KG1 (cell line): ENCODE data around the gene CLIP2.
A peak's percentile ranks its signal among the peaks of the same experiment; 100 is the strongest.
"Not testable (repeated sequence)": the region's sequence is repeated elsewhere in the genome, so short reads cannot be mapped to it uniquely, and the experiment has no call there.

ENCODE experiments used
- DNase-seq: peaks from one replicate; lab custom pipeline; 2025; lab: John Stamatoyannopoulos, UW

Gene CLIP2

GRCh38 chr7:74289018-74289658 lies at the start of gene CLIP2:
TSS of gene CLIP2 (plus strand) at chr7:74289407. CDS start at chr7:74317547, 28,140 bp downstream.
- peak; percentile 63 for DNase-seq

- no peak for DNase-seq
Observed at GRCh38 chr7:74240482-74240881, 48.7 kb upstream of the CLIP2 start.

GRCh38 chr7:74242122-74242443 lies 47.1 kb upstream of the CLIP2 start:
- DNase-seq: no peak

GRCh38 chr7:74246497-74246896 lies 42.7 kb upstream of the CLIP2 start:
- no peak for DNase-seq

- DNase-seq: no peak
Observed at GRCh38 chr7:74248156-74248555, 41.1 kb upstream of the CLIP2 start.

GRCh38 chr7:74249058-74249457 lies 40.1 kb upstream of the CLIP2 start:
- not testable (repeated sequence) for DNase-seq

GRCh38 chr7:74252893-74253292 lies 36.3 kb upstream of the CLIP2 start:
- no peak for DNase-seq

- DNase-seq: no peak
Observed at GRCh38 chr7:74253331-74253730, 35.9 kb upstream of the CLIP2 start.

GRCh38 chr7:74253835-74254128 lies 35.4 kb upstream of the CLIP2 start:
- no peak for DNase-seq

- DNase-seq: peak; percentile 87
Observed at GRCh38 chr7:74254129-74254857, 34.9 kb upstream of the CLIP2 start, which contains the start of gene RFC2. TSS of gene RFC2 (minus strand) at chr7:74254399. CDS start at chr7:74254383, 16 bp downstream.

GRCh38 chr7:74254858-74255379 lies 34.3 kb upstream of the CLIP2 start:
- no peak for DNase-seq

- DNase-seq: not testable (repeated sequence)
Observed at GRCh38 chr7:74255461-74255860, 33.7 kb upstream of the CLIP2 start.

- no peak for DNase-seq
Observed at GRCh38 chr7:74256491-74257408, 32.5 kb upstream of the CLIP2 start.

GRCh38 chr7:74258639-74259038 lies 30.6 kb upstream of the CLIP2 start:
- no peak for DNase-seq

- DNase-seq: no peak
Observed at GRCh38 chr7:74262639-74263398, 26.4 kb upstream of the CLIP2 start.

GRCh38 chr7:74263399-74264120 lies 25.6 kb upstream of the CLIP2 start:
- no peak for DNase-seq

- peak; percentile 38 for DNase-seq
Observed at GRCh38 chr7:74266191-74266963, 22.8 kb upstream of the CLIP2 start.

- no peak for DNase-seq
Observed at GRCh38 chr7:74267756-74268565, 21.2 kb upstream of the CLIP2 start.

GRCh38 chr7:74269757-74270277 lies 19.4 kb upstream of the CLIP2 start:
- DNase-seq: no peak
